DMS 273 treated with DMSO at 0.1 percent for 48 hours (cell line): ENCODE data around the gene DONSON.

Source experiments
- DNase-seq: peaks from one replicate; lab custom pipeline; 2025; lab: John Stamatoyannopoulos, UW

The DONSON gene

DNA sequence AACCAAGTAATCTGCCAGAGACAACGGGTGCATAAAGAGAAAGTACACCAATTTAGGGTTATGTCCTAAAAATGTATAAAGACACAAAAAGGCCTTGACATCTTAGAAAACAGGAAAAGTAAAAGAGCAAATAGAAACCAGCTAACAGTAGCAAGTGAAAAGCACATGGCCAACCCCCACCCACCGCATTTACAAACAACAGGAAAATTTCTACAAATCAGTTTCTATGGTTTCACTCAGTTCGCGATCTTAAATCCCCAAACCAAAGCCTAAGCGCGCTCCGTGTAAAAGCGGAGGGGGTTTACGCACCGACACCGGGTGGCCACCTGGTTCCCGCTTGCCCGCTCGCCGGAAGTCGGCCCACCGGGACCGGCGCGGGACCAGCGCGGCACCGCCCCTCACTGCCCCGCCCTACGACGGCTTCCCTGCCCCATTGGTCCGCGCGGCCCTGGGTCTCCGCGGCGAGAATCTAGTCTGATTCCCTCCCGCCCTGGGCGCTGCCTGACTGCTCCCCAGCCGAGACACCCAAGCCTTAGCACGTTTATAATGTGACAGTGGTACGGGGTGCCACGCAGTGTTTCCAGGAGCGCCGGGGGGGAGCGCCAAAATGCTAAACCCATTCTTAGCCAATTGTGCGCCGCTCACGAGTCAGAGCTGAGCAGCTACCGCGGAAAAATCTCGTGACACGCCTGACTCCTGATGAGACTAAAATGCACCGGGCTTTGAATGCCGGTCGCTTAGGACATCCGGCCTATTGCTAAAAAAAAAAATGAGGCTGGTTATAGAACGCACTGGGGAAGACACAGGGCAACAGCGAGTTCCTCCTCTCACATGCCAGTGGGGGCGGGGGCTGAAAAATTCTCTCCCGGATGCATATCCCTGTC lies 46.5 kb downstream of the DONSON start, which contains the start of gene GART:
Gene GART (minus strand): TSS at position 362 of the 884 bp plus-strand sequence. CDS start 2,802 bp downstream, outside the sequence.
- peak; percentile 80 for DNase-seq

DNA sequence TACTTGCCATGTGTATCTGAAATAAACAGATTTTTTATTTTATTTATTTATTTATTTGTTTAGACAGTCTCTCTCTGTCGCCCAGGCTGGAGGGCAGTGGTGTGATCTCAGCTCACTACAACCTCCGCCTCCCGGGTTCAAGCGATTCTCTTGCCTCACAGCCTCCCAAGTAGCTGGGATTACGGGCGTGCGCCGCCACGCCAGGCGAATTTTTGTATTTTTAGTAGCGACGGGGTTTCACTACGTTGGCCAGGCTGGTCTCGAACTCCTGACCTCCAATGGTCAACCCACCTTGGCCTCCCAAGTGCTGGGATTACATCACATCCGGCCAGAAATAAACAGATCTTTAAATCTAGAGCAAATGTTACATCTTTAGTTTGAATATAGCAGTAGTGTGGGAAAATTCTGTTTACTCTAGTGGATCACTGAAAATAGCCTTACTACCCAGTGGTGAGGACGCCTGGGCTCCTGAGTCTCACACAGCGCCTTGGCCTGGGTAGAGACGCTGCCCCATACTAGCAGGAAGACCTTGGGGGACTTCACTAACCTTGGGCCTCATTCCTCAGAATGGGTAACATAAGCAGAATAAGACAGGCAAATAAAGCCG lies 47.3 kb downstream of the DONSON start:
- DNase-seq: no peak

DNA sequence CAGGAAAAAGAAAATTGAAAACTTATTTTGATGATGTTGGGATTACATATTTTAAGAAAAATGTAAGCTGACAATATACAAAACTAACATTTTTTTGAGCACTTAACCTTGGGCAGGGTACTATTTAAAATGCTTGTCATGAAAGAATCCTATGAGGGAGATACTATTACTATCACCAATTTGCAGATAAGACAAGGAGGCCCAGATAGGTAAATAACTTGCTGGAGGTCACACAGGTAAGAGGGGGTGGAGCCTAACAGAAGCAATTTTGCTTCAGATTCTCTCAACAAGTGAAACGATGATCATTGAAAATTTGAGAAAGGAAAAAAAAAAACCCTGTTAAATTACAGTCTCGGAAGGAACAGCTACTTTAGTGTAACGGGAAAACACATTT lies 47.8 kb downstream of the DONSON start:
- no peak for DNase-seq

DNA sequence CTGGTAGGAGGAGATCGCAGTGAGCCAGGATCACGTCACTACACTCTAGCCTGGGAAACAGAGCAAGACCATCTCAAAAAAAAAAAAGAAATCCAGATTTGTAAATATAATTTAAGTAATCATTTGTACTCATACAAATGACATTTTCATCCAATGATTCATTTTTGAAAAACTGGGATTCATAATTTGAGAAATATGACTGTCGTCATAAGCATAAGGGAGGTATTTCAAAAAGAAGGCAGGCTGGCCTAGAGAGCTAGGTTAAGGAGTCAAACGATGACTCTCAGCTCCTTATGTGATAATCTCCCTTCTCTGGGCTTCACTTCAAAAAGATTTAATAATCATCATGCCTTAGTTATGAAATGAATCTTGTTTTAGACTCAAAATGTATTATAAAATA lies 48.9 kb downstream of the DONSON start:
- no peak for DNase-seq

DNA sequence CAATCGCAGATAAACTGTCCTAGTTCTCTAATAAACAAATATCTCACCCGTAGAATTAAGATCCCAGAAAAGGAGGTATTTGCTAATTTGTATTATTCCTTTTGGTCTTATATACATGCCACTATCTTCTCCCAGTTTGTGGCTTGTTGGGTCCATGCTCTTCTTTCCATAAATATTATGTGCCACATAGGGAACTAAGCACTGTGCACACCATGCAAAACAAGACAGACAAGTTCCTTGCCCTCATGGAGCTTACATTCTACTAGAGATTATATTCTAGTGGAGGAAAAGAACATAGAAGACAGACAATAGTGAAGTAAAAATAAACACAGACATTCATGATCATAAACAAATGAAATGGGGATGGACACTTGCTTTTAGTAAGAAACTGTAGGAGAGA lies 51.3 kb downstream of the DONSON start:
- no peak for DNase-seq

DNA sequence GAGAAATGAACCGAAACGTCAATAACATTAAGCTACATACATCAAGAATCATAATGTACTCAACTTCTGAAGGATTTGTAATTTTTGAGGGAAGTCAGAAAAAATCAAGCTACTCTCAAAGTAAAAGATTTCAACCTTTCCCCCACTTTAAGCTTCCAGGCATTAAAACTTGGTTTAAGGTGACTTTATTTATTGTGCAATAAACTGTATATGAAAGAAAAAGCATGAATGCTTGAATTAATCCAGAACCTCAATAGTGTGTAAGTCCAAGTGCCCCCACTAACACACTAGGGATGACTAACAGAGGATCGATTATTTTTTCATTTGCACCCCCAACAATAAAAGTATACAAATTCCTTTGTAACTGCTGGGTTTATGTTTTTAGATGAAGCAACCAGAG lies 57.5 kb downstream of the DONSON start:
- no peak for DNase-seq
